Astrocyte (in vitro differentiated cells and primary cell): Measurements from ENCODE around the gene IL4R. TPM values are rescaled to one million over a fixed set of nuclear protein-coding genes. Genes with fewer than 3 reads are reported as not detected.

Experiments
- DNase-seq: peaks from one replicate; pipeline ENCODE4 v3.0.0-alpha.2; 2010; ENCODE audit warnings: low read depth
- FAIRE-seq: peaks from 2 replicates; lab custom pipeline; 2011; peaks lifted over from hg19 to GRCh38; lab: Jason Lieb, UNC
- H2AFZ ChIP-seq: 2 replicates; pipeline ENCODE4 v1.6.0; 2012; ENCODE audit warnings: low read depth, low read length, inconsistent platforms
- H3K27ac ChIP-seq: 2 replicates; pipeline ENCODE4 v1.5.1; 2011; ENCODE audit warnings: low read depth, low read length, inconsistent platforms
- H3K27me3 ChIP-seq: 2 replicates; pipeline ENCODE4 v1.6.0; 2011; ENCODE audit warnings: low read length, inconsistent platforms; ENCODE audit not compliant: insufficient read depth
- H3K36me3 ChIP-seq: 2 replicates; pipeline ENCODE4 v1.5.1; 2011; ENCODE audit warnings: low read length, inconsistent platforms; ENCODE audit not compliant: insufficient read depth
- H3K4me1 ChIP-seq: 2 replicates; pipeline ENCODE4 v1.5.1; 2011; ENCODE audit warnings: low read length, inconsistent platforms; ENCODE audit not compliant: insufficient read depth
- H3K4me2 ChIP-seq: 2 replicates; pipeline ENCODE4 v1.6.0; 2012; ENCODE audit warnings: low read length, inconsistent platforms
- H3K4me3 ChIP-seq: 2 replicates; pipeline ENCODE4 v1.5.1; 2011; ENCODE audit warnings: low read depth, mild to moderate bottlenecking, low read length, inconsistent platforms; ENCODE audit not compliant: insufficient read depth
- H3K79me2 ChIP-seq: 2 replicates; pipeline ENCODE4 v1.6.0; 2012; ENCODE audit warnings: mild to moderate bottlenecking, low read length, inconsistent platforms; ENCODE audit not compliant: insufficient read depth
- H3K9ac ChIP-seq: 2 replicates; pipeline ENCODE4 v1.6.0; 2012; ENCODE audit warnings: mild to moderate bottlenecking, low read length, inconsistent platforms
- H3K9me3 ChIP-seq: 2 replicates; pipeline ENCODE4 v1.5.1; 2012; ENCODE audit warnings: low read depth, mild to moderate bottlenecking, low read length, inconsistent platforms; ENCODE audit not compliant: insufficient read depth
- H4K20me1 ChIP-seq: 2 replicates; pipeline ENCODE4 v1.6.0; 2012; ENCODE audit warnings: low read length, inconsistent platforms; ENCODE audit not compliant: insufficient read depth
- H3K27ac Mint-ChIP-seq: one replicate; pipeline ENCODE4 v1.8.0; 2021; ENCODE audit warnings: mild to moderate bottlenecking, mixed read lengths; ENCODE audit not compliant: unreplicated experiment
- H3K27me3 Mint-ChIP-seq: one replicate; pipeline ENCODE4 v1.8.0; 2021; ENCODE audit warnings: low read depth, mixed read lengths; ENCODE audit not compliant: unreplicated experiment
- H3K36me3 Mint-ChIP-seq: one replicate; pipeline ENCODE4 v1.8.0; 2021; ENCODE audit warnings: low read depth, mixed read lengths; ENCODE audit not compliant: unreplicated experiment
- H3K4me1 Mint-ChIP-seq: one replicate; pipeline ENCODE4 v1.8.0; 2021; ENCODE audit warnings: low read depth, mixed read lengths; ENCODE audit not compliant: unreplicated experiment
- H3K4me3 Mint-ChIP-seq: one replicate; pipeline ENCODE4 v1.8.0; 2021; ENCODE audit warnings: mild to moderate bottlenecking, moderate library complexity, mixed read lengths; ENCODE audit not compliant: unreplicated experiment
- H3K9me3 Mint-ChIP-seq: one replicate; pipeline ENCODE4 v1.8.0; 2021; ENCODE audit warnings: mild to moderate bottlenecking, mixed read lengths; ENCODE audit not compliant: unreplicated experiment
- EZH2 ChIP-seq: IDR thresholded peaks from 2 replicates; pipeline ENCODE4 v1.6.1; 2012; ENCODE audit warnings: mild to moderate bottlenecking, low read length, inconsistent platforms; ENCODE audit not compliant: insufficient read depth
- total RNA-seq: library from RNA; stranded (reverse); gene quantifications from 2 replicates; pipeline ENCODE4 v1.2.1, GENCODE V29; 2021
- TF ChIP-seq, protein P1 (sequence below): IDR thresholded peaks from 2 replicates; pipeline ENCODE4 v1.5.1; 2011; ENCODE audit warnings: low read depth, mild to moderate bottlenecking, inconsistent platforms, low read length, moderate library complexity; ENCODE audit not compliant: insufficient read depth

IL4R gene
- total RNA-seq, 1 donor from 2014 or later, result 17.5 TPM

DNA sequence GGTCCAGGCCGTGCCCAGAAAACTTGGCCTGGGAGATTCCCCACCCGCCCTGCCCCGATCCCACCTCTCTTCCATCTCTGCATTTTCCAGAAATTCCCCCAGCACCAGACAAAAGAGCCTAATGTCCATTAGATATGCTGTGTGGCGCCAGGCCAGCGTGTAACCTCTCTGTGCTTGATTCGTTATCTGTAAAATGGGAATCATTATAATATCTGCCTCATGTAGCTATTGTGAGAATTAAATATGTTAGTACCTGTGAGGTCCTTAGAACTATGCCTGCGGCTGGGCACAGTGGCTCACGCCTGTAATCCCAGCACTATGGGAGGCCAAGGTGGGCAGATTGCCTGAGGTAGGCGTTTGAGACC is 54.6 kb downstream of the IL4R start:
- peaks cover 8% of the 10 kb centered on the region for H3K9me3 ChIP-seq
- H3K4me2 ChIP-seq, result no peak overlapping the region
- Mint-ChIP-seq H3K4me3 (no peak overlapping the region), H3K27ac (no peak overlapping the region), H3K27me3 (no peaks in the 10 kb centered on the region), H3K36me3 (no peaks in the 10 kb centered on the region), H3K9me3 (peaks cover 9% of the 10 kb centered on the region), H3K4me1 (peaks cover 17% of the 10 kb centered on the region)
- H3K9ac ChIP-seq, result no peak overlapping the region
- FAIRE-seq, result no peak
- no peak overlapping the region for H2AFZ ChIP-seq
- TF ChIP-seq EZH2, result no peak
- TF ChIP-seq, protein P1, sequence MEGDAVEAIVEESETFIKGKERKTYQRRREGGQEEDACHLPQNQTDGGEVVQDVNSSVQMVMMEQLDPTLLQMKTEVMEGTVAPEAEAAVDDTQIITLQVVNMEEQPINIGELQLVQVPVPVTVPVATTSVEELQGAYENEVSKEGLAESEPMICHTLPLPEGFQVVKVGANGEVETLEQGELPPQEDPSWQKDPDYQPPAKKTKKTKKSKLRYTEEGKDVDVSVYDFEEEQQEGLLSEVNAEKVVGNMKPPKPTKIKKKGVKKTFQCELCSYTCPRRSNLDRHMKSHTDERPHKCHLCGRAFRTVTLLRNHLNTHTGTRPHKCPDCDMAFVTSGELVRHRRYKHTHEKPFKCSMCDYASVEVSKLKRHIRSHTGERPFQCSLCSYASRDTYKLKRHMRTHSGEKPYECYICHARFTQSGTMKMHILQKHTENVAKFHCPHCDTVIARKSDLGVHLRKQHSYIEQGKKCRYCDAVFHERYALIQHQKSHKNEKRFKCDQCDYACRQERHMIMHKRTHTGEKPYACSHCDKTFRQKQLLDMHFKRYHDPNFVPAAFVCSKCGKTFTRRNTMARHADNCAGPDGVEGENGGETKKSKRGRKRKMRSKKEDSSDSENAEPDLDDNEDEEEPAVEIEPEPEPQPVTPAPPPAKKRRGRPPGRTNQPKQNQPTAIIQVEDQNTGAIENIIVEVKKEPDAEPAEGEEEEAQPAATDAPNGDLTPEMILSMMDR, result no peak
- no peaks in the 10 kb centered on the region for H3K27me3 ChIP-seq
- no peaks in the 10 kb centered on the region for H3K79me2 ChIP-seq
- no peak for DNase-seq
- H3K27ac ChIP-seq, result no peak overlapping the region
- H3K4me3 ChIP-seq, result no peak overlapping the region
- no peaks in the 10 kb centered on the region for H4K20me1 ChIP-seq
- H3K36me3 ChIP-seq, result no peaks in the 10 kb centered on the region
- peaks cover 11% of the 10 kb centered on the region for H3K4me1 ChIP-seq

DNA sequence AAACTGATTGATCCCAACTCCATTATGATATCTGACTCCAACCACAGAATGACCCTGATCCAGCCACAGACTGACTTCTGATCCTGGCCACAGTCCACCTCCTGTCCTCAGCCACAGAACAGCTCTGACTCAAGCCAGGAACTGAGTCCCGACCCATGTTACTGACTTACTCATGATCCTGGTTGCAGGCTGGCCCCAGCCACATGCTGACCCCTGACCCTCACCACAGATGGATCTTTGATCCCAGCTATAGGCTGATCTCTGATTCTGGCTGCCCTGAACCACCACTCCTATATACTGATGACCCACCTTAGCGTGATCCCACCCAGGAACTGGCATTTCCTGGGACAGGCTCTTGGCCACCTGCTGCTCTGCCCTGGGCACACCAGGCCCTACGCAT is 56.0 kb downstream of the IL4R start:
- Histone ChIP-seq H3K9ac (no peak overlapping the region), H3K27ac (no peak overlapping the region), H3K4me3 (no peak overlapping the region), H2AFZ (no peak overlapping the region), H3K4me1 (peaks cover 9% of the 10 kb centered on the region), H3K79me2 (no peaks in the 10 kb centered on the region), H4K20me1 (no peaks in the 10 kb centered on the region), H3K9me3 (peaks cover 8% of the 10 kb centered on the region), H3K4me2 (no peak overlapping the region), H3K27me3 (no peaks in the 10 kb centered on the region), H3K36me3 (no peaks in the 10 kb centered on the region)
- FAIRE-seq, result no peak
- H3K4me3 Mint-ChIP-seq, result peak overlapping the region; percentile 3
- H3K4me1 Mint-ChIP-seq, result peaks cover 13% of the 10 kb centered on the region
- H3K27me3 Mint-ChIP-seq, result no peaks in the 10 kb centered on the region
- H3K27ac Mint-ChIP-seq, result no peak overlapping the region
- peak; percentile 48 for DNase-seq
- H3K9me3 Mint-ChIP-seq, result peaks cover 9% of the 10 kb centered on the region
- no peaks in the 10 kb centered on the region for H3K36me3 Mint-ChIP-seq
- TF ChIP-seq, protein P1, result no peak
- TF ChIP-seq EZH2, result no peak

DNA sequence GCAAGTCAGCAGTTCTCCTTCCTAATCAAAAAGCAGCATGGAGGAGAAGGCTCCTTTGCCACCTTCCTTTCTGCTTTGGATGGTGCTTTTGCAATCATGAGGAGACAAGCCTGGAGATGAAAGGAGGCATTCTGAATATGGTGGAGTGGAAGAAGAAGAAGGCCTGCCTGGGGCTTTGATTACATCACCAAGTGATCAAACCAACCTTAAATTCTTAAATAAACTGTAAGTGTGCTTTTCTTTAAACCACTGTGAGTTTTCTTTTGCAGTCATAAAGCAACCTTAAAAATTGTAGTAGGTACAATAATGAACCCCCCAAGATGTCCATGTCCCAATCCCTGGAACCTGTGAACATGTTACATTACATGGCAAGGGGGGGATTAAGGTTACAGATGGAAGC is 56.5 kb downstream of the IL4R start:
- H3K27ac Mint-ChIP-seq, result no peak overlapping the region
- no peaks in the 10 kb centered on the region for H4K20me1 ChIP-seq
- TF ChIP-seq, protein P1, result no peak
- no peak for TF ChIP-seq EZH2
- H3K79me2 ChIP-seq, result no peaks in the 10 kb centered on the region
- no peaks in the 10 kb centered on the region for H3K36me3 Mint-ChIP-seq
- peaks cover 9% of the 10 kb centered on the region for H3K9me3 Mint-ChIP-seq
- no peaks in the 10 kb centered on the region for H3K36me3 ChIP-seq
- H3K4me3 Mint-ChIP-seq, result no peak overlapping the region
- no peaks in the 10 kb centered on the region for H3K27me3 Mint-ChIP-seq
- H3K27ac ChIP-seq, result no peak overlapping the region
- H3K27me3 ChIP-seq, result no peaks in the 10 kb centered on the region
- FAIRE-seq (no peak), DNase-seq (no peak)
- peaks cover 8% of the 10 kb centered on the region for H3K4me1 Mint-ChIP-seq
- H3K4me1 ChIP-seq, result peaks cover 8% of the 10 kb centered on the region
- H3K9ac ChIP-seq, result no peak overlapping the region
- no peak overlapping the region for H2AFZ ChIP-seq
- no peak overlapping the region for H3K4me2 ChIP-seq
- no peak overlapping the region for H3K4me3 ChIP-seq
- H3K9me3 ChIP-seq, result peaks cover 8% of the 10 kb centered on the region
